ENCODE results near the gene PDE4DIP.
"Not testable (repeated sequence)": the region's sequence is repeated elsewhere in the genome, so short reads cannot be mapped to it uniquely, and the experiment has no call there.

The PDE4DIP gene

GRCh38 chr1:148850347-148850746 lies 6.1 kb downstream of the PDE4DIP start:
- not testable (repeated sequence) for H3K36me3 ChIP-seq (ENCODE audit: control insufficient read depth in 1 of 2, insufficient read depth in 2 of 2, low read depth in 1 of 2, low read length in 2 of 2); H2BK120ac ChIP-seq (ENCODE audit: low read depth, low read length); H2BK5ac ChIP-seq (ENCODE audit: low read depth, low read length, poor library complexity, severe bottlenecking); H3K27me3 ChIP-seq (ENCODE audit: control insufficient read depth in 1 of 2, insufficient read depth in 1 of 2, low read length in 2 of 2); H3K27ac ChIP-seq (ENCODE audit: low read length, poor library complexity, severe bottlenecking); H2AK5ac ChIP-seq (ENCODE audit: low read length, severe bottlenecking); H2BK12ac ChIP-seq (ENCODE audit: low read length in 2 of 2); H3K4me2 ChIP-seq (ENCODE audit: low read length, poor library complexity, severe bottlenecking); H4K8ac ChIP-seq (ENCODE audit: low read length); H3K79me1 ChIP-seq (replicated peaks; ENCODE audit: low read length, poor library complexity, severe bottlenecking); H4K91ac ChIP-seq (ENCODE audit: low read length); H3K9me3 ChIP-seq (ENCODE audit: control insufficient read depth, low read length); H3K18ac ChIP-seq (ENCODE audit: low read depth in 1 of 2, low read length in 2 of 2); H3K14ac ChIP-seq (ENCODE audit: low read length in 2 of 2); H3K4me1 ChIP-seq (ENCODE audit: control insufficient read depth, insufficient read depth, low read depth, low read length); H3K9ac ChIP-seq (ENCODE audit: low read length); H3K4ac ChIP-seq (ENCODE audit: low read depth in 1 of 2, low read length in 2 of 2); H2BK15ac ChIP-seq (ENCODE audit: low read depth, poor library complexity, severe bottlenecking); H2AFZ ChIP-seq (ENCODE audit: low read depth, low read length); H3K23ac ChIP-seq (ENCODE audit: low read length in 2 of 2); DNase-seq; H3K4me3 ChIP-seq (ENCODE audit: insufficient read depth in 1 of 2, low read depth in 1 of 2, low read length in 2 of 2)
- WGBS: no CpG with 5 or more reads among the region's 2 CpGs

GRCh38 chr1:148850840-148851239 lies 6.6 kb downstream of the PDE4DIP start:
- H2AFZ ChIP-seq (ENCODE audit: low read depth, low read length); H3K79me1 ChIP-seq (replicated peaks; ENCODE audit: low read length, poor library complexity, severe bottlenecking); H3K4me1 ChIP-seq (ENCODE audit: control insufficient read depth, insufficient read depth, low read depth, low read length); H3K18ac ChIP-seq (ENCODE audit: low read depth in 1 of 2, low read length in 2 of 2); H3K27me3 ChIP-seq (ENCODE audit: control insufficient read depth in 1 of 2, insufficient read depth in 1 of 2, low read length in 2 of 2); H3K4me2 ChIP-seq (ENCODE audit: low read length, poor library complexity, severe bottlenecking); H3K14ac ChIP-seq (ENCODE audit: low read length in 2 of 2); H3K9ac ChIP-seq (ENCODE audit: low read length); H2BK12ac ChIP-seq (ENCODE audit: low read length in 2 of 2); H2BK15ac ChIP-seq (ENCODE audit: low read depth, poor library complexity, severe bottlenecking); H3K9me3 ChIP-seq (ENCODE audit: control insufficient read depth, low read length); H3K36me3 ChIP-seq (ENCODE audit: control insufficient read depth in 1 of 2, insufficient read depth in 2 of 2, low read depth in 1 of 2, low read length in 2 of 2); H2BK120ac ChIP-seq (ENCODE audit: low read depth, low read length); H3K4ac ChIP-seq (ENCODE audit: low read depth in 1 of 2, low read length in 2 of 2); H3K23ac ChIP-seq (ENCODE audit: low read length in 2 of 2); H2BK5ac ChIP-seq (ENCODE audit: low read depth, low read length, poor library complexity, severe bottlenecking); DNase-seq; H3K4me3 ChIP-seq (ENCODE audit: insufficient read depth in 1 of 2, low read depth in 1 of 2, low read length in 2 of 2); H4K91ac ChIP-seq (ENCODE audit: low read length); H4K8ac ChIP-seq (ENCODE audit: low read length); H3K27ac ChIP-seq (ENCODE audit: low read length, poor library complexity, severe bottlenecking); H2AK5ac ChIP-seq (ENCODE audit: low read length, severe bottlenecking): not testable (repeated sequence)

GRCh38 chr1:148851684-148852083 lies 7.5 kb downstream of the PDE4DIP start:
- no CpG with 5 or more reads among the region's 2 CpGs for WGBS

DNA sequence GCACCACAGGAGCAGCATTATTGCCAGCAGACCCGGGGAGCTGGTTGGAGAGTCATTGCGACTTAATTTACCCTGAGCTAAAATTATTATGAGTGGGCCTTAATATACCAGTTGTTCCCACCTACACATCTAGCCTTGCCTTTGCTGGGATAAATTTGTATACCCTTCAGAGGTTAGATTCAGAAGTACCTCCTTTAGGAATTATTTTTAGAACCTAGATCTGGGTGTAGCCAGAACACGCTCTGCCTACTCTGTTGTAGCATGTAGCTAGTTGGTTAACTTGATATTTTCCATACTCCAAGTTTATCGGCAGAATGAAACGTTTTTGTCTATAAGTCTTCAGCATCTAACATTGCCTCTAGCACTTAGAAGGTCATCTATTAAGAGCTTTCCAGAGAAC lies 9.1 kb downstream of the PDE4DIP start:
- H3K79me1 ChIP-seq (replicated peaks; ENCODE audit: low read length, poor library complexity, severe bottlenecking); H2BK5ac ChIP-seq (ENCODE audit: low read depth, low read length, poor library complexity, severe bottlenecking); H3K18ac ChIP-seq (ENCODE audit: low read depth in 1 of 2, low read length in 2 of 2); H3K9ac ChIP-seq (ENCODE audit: low read length); H3K4ac ChIP-seq (ENCODE audit: low read depth in 1 of 2, low read length in 2 of 2); DNase-seq; H4K91ac ChIP-seq (ENCODE audit: low read length); H3K27me3 ChIP-seq (ENCODE audit: control insufficient read depth in 1 of 2, insufficient read depth in 1 of 2, low read length in 2 of 2); H2AK5ac ChIP-seq (ENCODE audit: low read length, severe bottlenecking); H2AFZ ChIP-seq (ENCODE audit: low read depth, low read length); H4K8ac ChIP-seq (ENCODE audit: low read length); H2BK12ac ChIP-seq (ENCODE audit: low read length in 2 of 2); H2BK120ac ChIP-seq (ENCODE audit: low read depth, low read length); H2BK15ac ChIP-seq (ENCODE audit: low read depth, poor library complexity, severe bottlenecking); H3K4me3 ChIP-seq (ENCODE audit: insufficient read depth in 1 of 2, low read depth in 1 of 2, low read length in 2 of 2); H3K4me1 ChIP-seq (ENCODE audit: control insufficient read depth, insufficient read depth, low read depth, low read length); H3K9me3 ChIP-seq (ENCODE audit: control insufficient read depth, low read length); H3K36me3 ChIP-seq (ENCODE audit: control insufficient read depth in 1 of 2, insufficient read depth in 2 of 2, low read depth in 1 of 2, low read length in 2 of 2); H3K23ac ChIP-seq (ENCODE audit: low read length in 2 of 2); H3K27ac ChIP-seq (ENCODE audit: low read length, poor library complexity, severe bottlenecking); H3K4me2 ChIP-seq (ENCODE audit: low read length, poor library complexity, severe bottlenecking); H3K14ac ChIP-seq (ENCODE audit: low read length in 2 of 2): not testable (repeated sequence)
- no CpG with 5 or more reads among the region's 5 CpGs for WGBS

More at GRCh38 chr1:148851684-148852083, 7.5 kb downstream of the PDE4DIP start:
- H2BK120ac ChIP-seq (ENCODE audit: low read depth, low read length); H2BK5ac ChIP-seq (ENCODE audit: low read depth, low read length, poor library complexity, severe bottlenecking); H3K36me3 ChIP-seq (ENCODE audit: control insufficient read depth in 1 of 2, insufficient read depth in 2 of 2, low read depth in 1 of 2, low read length in 2 of 2); H3K4me2 ChIP-seq (ENCODE audit: low read length, poor library complexity, severe bottlenecking); H3K9ac ChIP-seq (ENCODE audit: low read length); H4K8ac ChIP-seq (ENCODE audit: low read length); H3K4me1 ChIP-seq (ENCODE audit: control insufficient read depth, insufficient read depth, low read depth, low read length); H3K4me3 ChIP-seq (ENCODE audit: insufficient read depth in 1 of 2, low read depth in 1 of 2, low read length in 2 of 2); H3K18ac ChIP-seq (ENCODE audit: low read depth in 1 of 2, low read length in 2 of 2); H3K9me3 ChIP-seq (ENCODE audit: control insufficient read depth, low read length); H4K91ac ChIP-seq (ENCODE audit: low read length); H3K4ac ChIP-seq (ENCODE audit: low read depth in 1 of 2, low read length in 2 of 2); H3K14ac ChIP-seq (ENCODE audit: low read length in 2 of 2); H2AFZ ChIP-seq (ENCODE audit: low read depth, low read length); H2BK12ac ChIP-seq (ENCODE audit: low read length in 2 of 2); H3K79me1 ChIP-seq (replicated peaks; ENCODE audit: low read length, poor library complexity, severe bottlenecking); H2AK5ac ChIP-seq (ENCODE audit: low read length, severe bottlenecking); DNase-seq; H3K27me3 ChIP-seq (ENCODE audit: control insufficient read depth in 1 of 2, insufficient read depth in 1 of 2, low read length in 2 of 2); H3K23ac ChIP-seq (ENCODE audit: low read length in 2 of 2); H3K27ac ChIP-seq (ENCODE audit: low read length, poor library complexity, severe bottlenecking); H2BK15ac ChIP-seq (ENCODE audit: low read depth, poor library complexity, severe bottlenecking): not testable (repeated sequence)

All from mesenchymal stem cell (in vitro differentiated cells and primary cell).